AG09319 (cell line): ENCODE measurements around the gene HOXA1.

Experiments
- DNase-seq: peaks from one replicate; pipeline ENCODE4 v3.0.0-alpha.2; 2010; ENCODE audit warnings: low read depth; ENCODE audit errors: extremely low read depth
- CTCF ChIP-seq: IDR thresholded peaks from 2 replicates; pipeline ENCODE4 v1.5.1; 2011; ENCODE audit warnings: low read depth, mild to moderate bottlenecking, inconsistent platforms, low read length, moderate library complexity

The HOXA1 gene

DNA sequence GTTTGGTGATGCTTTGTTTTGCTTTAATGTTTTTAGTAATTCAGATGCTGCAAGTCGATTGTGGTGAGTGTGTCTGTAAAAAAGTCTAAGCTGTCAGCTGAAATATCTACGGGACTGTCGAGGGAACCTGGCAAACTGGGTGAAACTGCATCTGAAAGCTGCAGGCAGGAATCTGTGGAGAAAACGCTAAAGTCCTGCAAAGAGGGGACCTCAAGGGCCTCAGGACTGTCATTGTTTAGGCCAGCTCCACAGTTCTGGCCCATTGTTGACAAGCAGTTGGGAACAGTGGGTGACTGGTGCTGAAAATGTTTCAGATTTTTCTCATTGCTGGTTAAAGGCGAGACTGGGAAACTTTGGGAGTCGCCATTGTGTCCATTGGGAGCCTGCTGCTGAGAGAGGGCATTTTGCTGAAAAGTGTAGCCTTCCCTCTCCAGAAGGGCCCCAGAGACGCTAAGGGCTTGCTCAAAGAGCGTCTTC is 4.9 kb upstream of the HOXA1 start:
- DNase-seq, result no peak
- no peak for TF ChIP-seq CTCF

GRCh38 chr7:27099453-27100370 is 3.9 kb upstream of the HOXA1 start:
- TF ChIP-seq CTCF, result no peak
- DNase-seq, result no peak

DNA sequence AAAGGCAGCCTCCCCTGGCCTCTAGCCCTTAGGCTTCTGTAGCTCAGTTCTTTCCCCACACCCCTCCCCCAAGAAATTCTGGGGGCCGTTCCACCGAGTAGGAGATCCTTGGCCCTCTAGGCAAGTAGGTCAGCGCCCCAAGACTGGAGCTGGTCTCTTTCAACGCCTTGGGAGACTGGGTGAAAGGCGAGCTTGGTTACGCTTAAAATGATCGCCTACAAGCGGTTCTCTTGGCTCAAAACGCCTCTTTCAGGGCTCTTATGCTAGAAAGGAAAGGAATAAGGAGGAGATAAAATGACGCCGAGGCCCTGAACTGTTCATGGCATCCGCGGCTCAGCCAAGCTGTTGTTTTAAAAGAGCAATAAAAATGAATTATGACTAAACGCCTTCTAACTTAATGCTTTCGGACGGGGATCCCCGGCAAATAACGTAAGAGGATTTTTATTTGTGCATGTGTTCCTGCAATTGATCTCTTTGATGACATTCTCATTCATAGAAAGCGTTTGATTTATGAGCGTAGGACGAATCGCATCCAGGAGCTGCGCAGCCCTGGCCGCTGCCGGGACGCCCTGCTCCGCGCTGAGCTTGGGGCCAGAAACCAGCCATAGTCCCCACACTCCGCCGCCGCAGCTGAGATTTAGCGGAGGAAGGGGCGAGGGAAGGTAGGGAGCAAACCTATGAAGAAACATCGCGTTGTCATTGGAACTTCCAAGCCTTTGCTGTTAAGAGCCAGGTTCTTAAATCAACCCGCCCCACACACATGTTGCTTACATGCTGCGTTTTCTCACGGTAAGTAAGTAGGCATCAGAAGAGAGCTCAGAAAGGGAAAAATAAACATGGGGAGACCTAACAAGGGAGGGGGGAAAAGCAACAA is 3.0 kb upstream of the HOXA1 start:
- DNase-seq, result no peak
- no peak for TF ChIP-seq CTCF

GRCh38 chr7:27097686-27098577 is 2.1 kb upstream of the HOXA1 start:
- no peak for TF ChIP-seq CTCF
- DNase-seq, result no peak

- no peak for DNase-seq
- no peak for TF ChIP-seq CTCF
These were observed 1.1 kb upstream of the HOXA1 start for GRCh38 chr7:27096768-27097514.
